ENCODE data around the gene ZBTB1. TPM values are rescaled to one million over a fixed set of nuclear protein-coding genes. Genes with fewer than 3 reads are reported as not detected.

Gene ZBTB1, protein sequence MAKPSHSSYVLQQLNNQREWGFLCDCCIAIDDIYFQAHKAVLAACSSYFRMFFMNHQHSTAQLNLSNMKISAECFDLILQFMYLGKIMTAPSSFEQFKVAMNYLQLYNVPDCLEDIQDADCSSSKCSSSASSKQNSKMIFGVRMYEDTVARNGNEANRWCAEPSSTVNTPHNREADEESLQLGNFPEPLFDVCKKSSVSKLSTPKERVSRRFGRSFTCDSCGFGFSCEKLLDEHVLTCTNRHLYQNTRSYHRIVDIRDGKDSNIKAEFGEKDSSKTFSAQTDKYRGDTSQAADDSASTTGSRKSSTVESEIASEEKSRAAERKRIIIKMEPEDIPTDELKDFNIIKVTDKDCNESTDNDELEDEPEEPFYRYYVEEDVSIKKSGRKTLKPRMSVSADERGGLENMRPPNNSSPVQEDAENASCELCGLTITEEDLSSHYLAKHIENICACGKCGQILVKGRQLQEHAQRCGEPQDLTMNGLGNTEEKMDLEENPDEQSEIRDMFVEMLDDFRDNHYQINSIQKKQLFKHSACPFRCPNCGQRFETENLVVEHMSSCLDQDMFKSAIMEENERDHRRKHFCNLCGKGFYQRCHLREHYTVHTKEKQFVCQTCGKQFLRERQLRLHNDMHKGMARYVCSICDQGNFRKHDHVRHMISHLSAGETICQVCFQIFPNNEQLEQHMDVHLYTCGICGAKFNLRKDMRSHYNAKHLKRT
- polyA plus RNA-seq (ENCODE audit: insufficient read length in 10 of 10): 10 to 100 TPM; 27.2 to 41.4 (median 34.2) TPM
- long read RNA-seq, donor 1, partial matches to known transcripts: 11 of 11 reads
- long read RNA-seq, donor 1, other reads (novel, unspliced or antisense): 0 of 11 reads
- long read RNA-seq, donor 2, partial matches to known transcripts: 9 of 10 reads
- long read RNA-seq, donor 2, other reads (novel, unspliced or antisense): 0 of 10 reads
- long read RNA-seq, donor 3: 0 reads
- long read RNA-seq, donor 4: 0 reads
- long read RNA-seq, donor 5, partial matches to known transcripts: 16 of 18 reads
- long read RNA-seq, donor 5, other reads (novel, unspliced or antisense): 0 of 18 reads
- long read RNA-seq, donor 6, full-length matches to known transcripts: 3 of 14 reads
- long read RNA-seq, donor 6, partial matches to known transcripts: 11 of 14 reads
- long read RNA-seq, donor 6, other reads (novel, unspliced or antisense): 0 of 14 reads
- long read RNA-seq, donor 7, partial matches to known transcripts: 6 of 6 reads
- long read RNA-seq, donor 7, other reads (novel, unspliced or antisense): 0 of 6 reads
- long read RNA-seq, donor 8, partial matches to known transcripts: 11 of 11 reads
- long read RNA-seq, donor 8, other reads (novel, unspliced or antisense): 0 of 11 reads
- long read RNA-seq, donor 9: 0 reads

GRCh38 chr14:64504310-64504896, at the start of gene ZBTB1:
TSS of gene ZBTB1 (plus strand) at chr14:64504770. CDS start at chr14:64521505, 16,735 bp downstream.
- peak; percentile 81 to 96 (median 84) for DNase-seq

GRCh38 chr14:64459405-64460136, 45.0 kb upstream of the ZBTB1 start:
- DNase-seq: no peak

DNA sequence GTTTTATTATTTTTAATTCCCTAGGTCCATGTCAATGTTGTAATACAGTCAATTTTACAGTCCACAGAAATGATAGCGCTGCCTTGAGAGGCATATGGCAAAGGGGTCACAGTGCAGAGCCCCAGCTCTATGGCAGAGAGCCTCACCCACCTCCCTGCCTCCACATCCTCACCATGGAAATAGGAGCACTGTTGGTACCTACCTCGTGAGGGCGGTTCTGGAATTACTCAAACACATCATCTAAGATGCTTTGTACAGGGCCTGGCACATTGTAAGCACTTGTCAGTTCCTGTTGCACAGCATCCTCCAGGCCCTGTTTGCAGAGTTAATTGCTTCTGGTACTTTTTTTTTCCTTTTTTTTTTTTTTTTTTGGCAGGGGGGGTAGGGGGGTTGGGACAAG, 43.3 kb upstream of the ZBTB1 start:
- DNase-seq: no peak

DNA sequence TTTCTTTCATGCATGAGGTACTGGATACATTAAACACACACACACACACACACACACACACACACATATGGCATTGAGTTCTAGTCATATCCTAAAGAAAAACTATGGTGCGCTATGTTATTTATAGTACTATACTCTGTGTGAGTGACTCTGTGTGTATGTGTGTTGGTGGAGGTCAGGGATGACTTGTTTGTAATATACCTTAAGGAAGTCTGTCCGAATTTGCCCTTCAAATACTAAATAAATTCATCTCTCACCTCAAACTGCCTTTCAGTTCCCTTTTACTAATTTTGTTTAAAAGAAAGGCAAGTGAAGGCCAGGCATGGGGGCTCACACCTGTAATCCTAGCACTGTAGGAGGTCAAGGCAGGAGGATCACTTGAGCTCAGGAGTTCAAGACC, 41.4 kb upstream of the ZBTB1 start:
- DNase-seq: no peak

GRCh38 chr14:64463873-64464272, 40.7 kb upstream of the ZBTB1 start:
- no peak for DNase-seq

- no peak for DNase-seq
Observed at GRCh38 chr14:64464651-64465050, 39.9 kb upstream of the ZBTB1 start.

GRCh38 chr14:64465191-64465822, 39.3 kb upstream of the ZBTB1 start, which contains the start of gene AKAP5:
TSS of gene AKAP5 (plus strand) at chr14:64465499. CDS start at chr14:64468395, 2,896 bp downstream.
- peak; percentile 41 to 78 (median 67) for DNase-seq

DNA sequence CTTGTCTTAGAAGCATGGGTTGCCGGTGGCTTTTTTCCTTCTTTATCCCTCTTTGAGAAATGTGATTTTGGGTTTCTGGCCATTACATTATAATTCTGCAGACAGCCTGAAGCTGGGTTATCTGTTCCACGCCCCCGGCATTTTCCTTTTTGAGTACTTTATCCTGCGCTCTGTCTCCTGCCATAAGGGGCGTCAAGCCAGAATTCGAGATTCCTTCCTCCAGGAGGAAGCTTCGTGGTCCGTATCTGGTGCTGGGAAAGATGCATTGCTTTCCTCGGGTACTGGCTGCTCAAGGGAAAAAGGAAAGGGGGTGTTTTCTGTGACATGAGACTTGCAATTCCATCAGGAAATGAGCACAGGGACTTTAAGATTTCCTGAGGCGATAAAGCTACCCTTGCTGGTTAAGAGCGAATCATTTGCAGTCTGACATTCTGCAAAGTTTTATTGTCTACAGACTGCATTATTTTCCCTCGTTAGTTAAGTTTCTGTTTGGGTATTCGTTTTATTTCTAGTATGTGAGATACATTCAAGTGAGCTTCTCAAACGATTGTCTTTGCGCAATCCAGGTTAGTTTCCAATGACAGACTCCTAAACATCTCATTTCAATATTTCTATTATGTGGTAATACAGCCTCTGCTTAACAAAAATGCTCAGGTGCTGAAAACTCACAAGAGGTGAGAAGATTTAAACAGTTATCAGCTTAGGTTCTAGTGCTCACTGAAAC, 38.6 kb upstream of the ZBTB1 start:
- DNase-seq: peak; percentile 27 to 76 (median 60)

- DNase-seq: no peak
Observed at GRCh38 chr14:64467101-64467500, 37.5 kb upstream of the ZBTB1 start.

DNA sequence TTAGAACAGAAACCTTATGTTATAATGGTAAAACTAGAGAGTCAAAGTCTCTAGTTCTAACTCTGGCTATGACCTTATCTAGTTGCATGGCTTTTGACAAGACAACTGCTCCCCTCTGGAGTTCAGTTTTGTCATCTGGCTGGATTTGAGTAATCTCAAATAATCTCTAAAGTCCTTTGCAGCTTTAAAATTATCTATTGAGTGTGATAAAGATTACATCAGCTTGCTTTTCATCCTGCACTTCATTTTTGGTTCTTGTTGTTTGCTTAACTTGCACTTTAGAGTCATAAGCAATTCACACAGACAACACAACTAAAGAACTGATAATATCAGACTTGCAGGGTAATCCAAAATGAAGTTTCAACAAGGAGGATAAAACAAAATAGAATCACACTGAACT, 37.0 kb upstream of the ZBTB1 start:
- DNase-seq: no peak

DNA sequence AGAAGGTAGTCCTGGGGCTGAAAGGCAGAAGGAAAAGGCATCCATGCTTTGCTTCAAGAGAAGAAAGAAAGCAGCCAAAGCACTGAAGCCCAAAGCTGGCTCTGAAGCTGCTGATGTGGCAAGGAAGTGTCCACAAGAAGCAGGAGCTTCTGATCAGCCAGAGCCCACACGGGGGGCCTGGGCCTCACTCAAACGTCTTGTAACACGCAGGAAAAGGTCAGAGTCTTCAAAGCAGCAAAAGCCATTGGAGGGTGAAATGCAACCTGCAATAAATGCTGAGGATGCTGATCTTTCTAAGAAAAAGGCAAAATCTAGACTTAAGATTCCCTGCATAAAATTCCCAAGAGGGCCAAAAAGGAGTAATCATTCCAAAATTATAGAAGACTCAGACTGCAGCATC, 36.1 kb upstream of the ZBTB1 start:
- no peak for DNase-seq

GRCh38 chr14:64474041-64474440, 30.5 kb upstream of the ZBTB1 start:
- DNase-seq: no peak

- DNase-seq: no peak
Observed at GRCh38 chr14:64474698-64475097, 29.9 kb upstream of the ZBTB1 start.

GRCh38 chr14:64475585-64476273, 28.8 kb upstream of the ZBTB1 start:
- no peak for DNase-seq

- no peak for DNase-seq
Observed at GRCh38 chr14:64476438-64476837, 28.1 kb upstream of the ZBTB1 start.

DNA sequence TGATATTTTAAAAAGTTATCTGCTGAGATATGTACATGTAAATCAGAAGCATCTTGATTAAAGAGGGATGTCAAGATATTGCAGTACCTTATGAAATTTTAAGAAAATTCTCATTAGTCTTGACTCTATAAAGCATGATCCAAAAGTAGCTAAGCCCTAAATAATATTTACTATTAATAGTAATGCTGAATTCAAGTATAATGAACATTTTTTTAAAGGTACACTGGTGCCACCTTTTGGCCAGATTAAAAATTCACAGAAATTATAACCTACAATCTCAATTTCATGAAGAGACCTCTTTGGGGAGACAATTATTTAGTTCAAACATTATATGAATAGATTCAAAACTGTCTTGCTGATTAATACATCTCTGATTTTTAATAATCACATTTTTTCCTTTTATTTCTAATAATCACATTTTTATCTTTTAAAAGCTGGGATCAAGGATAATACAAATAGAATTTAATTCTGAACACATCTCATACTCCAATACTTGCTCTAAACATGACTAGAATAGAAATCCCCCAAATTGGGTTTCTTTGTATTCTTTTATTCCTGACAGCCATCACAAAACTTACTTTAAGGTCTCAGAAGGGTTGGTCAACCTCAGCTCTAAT, 25.8 kb upstream of the ZBTB1 start:
- peak in 2 of 3 donors; percentile 25 to 40 for DNase-seq

GRCh38 chr14:64488590-64489099, 15.9 kb upstream of the ZBTB1 start:
- no peak for DNase-seq

GRCh38 chr14:64491637-64492036, 12.9 kb upstream of the ZBTB1 start:
- DNase-seq: no peak
